ENCODE results near the gene CFAP61.

Gene CFAP61

GRCh38 chr20:20246996-20247633 lies 194.8 kb downstream of the CFAP61 start:
- no peak overlapping the region for H3K14ac ChIP-seq (ENCODE audit: low read length in 2 of 2)
- H2AFZ ChIP-seq (ENCODE audit: low read depth, low read length) = no peak overlapping the region
- no peak overlapping the region for H3K4me3 ChIP-seq (ENCODE audit: insufficient read depth in 1 of 2, low read depth in 1 of 2, low read length in 2 of 2)
- H4K91ac ChIP-seq (ENCODE audit: low read length) = no peak overlapping the region
- H2BK12ac ChIP-seq (ENCODE audit: low read length in 2 of 2) = no peak overlapping the region
- peaks cover 0 to 31% of the 10 kb centered on the region in 2 experiments for H3K27me3 ChIP-seq (ENCODE audit: control insufficient read depth in 1 of 2, insufficient read depth in 1 of 2, low read length in 2 of 2)
- H3K9ac ChIP-seq (ENCODE audit: low read length) = no peak overlapping the region
- no peaks in the 10 kb centered on the region for H3K36me3 ChIP-seq (ENCODE audit: control insufficient read depth in 1 of 2, insufficient read depth in 2 of 2, low read depth in 1 of 2, low read length in 2 of 2)
- H3K4ac ChIP-seq (ENCODE audit: low read depth in 1 of 2, low read length in 2 of 2) = no peak overlapping the region
- no peak overlapping the region for H3K18ac ChIP-seq (ENCODE audit: low read depth in 1 of 2, low read length in 2 of 2)
- no peak for DNase-seq
- WGBS = 78% methylated on average over 13 of the region's 15 CpGs
- no peak overlapping the region for H4K8ac ChIP-seq (ENCODE audit: low read length)
- no peak overlapping the region for H2BK120ac ChIP-seq (ENCODE audit: low read depth, low read length)
- H3K79me1 ChIP-seq (replicated peaks; ENCODE audit: low read length, poor library complexity, severe bottlenecking) = no peaks in the 10 kb centered on the region
- H2BK5ac ChIP-seq (ENCODE audit: low read depth, low read length, poor library complexity, severe bottlenecking) = no peak overlapping the region
- no peaks in the 10 kb centered on the region for H3K9me3 ChIP-seq (ENCODE audit: control insufficient read depth, low read length)
- no peak overlapping the region for H2AK5ac ChIP-seq (ENCODE audit: low read length, severe bottlenecking)
- H3K4me1 ChIP-seq (ENCODE audit: control insufficient read depth, insufficient read depth, low read depth, low read length) = no peaks in the 10 kb centered on the region
- no peak overlapping the region for H3K23ac ChIP-seq (ENCODE audit: low read length in 2 of 2)
- no peak overlapping the region for H3K27ac ChIP-seq (ENCODE audit: low read length, poor library complexity, severe bottlenecking)
- H2BK15ac ChIP-seq (ENCODE audit: low read depth, poor library complexity, severe bottlenecking) = no peak overlapping the region
- H3K4me2 ChIP-seq (ENCODE audit: low read length, poor library complexity, severe bottlenecking) = no peak overlapping the region

GRCh38 chr20:20248620-20249200 lies 196.4 kb downstream of the CFAP61 start:
- H3K14ac ChIP-seq (ENCODE audit: low read length in 2 of 2) = no peak overlapping the region
- 66% methylated on average over 4 of the region's 6 CpGs for WGBS
- H4K8ac ChIP-seq (ENCODE audit: low read length) = no peak overlapping the region
- no peak overlapping the region for H3K4ac ChIP-seq (ENCODE audit: low read depth in 1 of 2, low read length in 2 of 2)
- H3K9me3 ChIP-seq (ENCODE audit: control insufficient read depth, low read length) = no peaks in the 10 kb centered on the region
- H2BK12ac ChIP-seq (ENCODE audit: low read length in 2 of 2) = no peak overlapping the region
- H2BK5ac ChIP-seq (ENCODE audit: low read depth, low read length, poor library complexity, severe bottlenecking) = no peak overlapping the region
- H3K79me1 ChIP-seq (replicated peaks; ENCODE audit: low read length, poor library complexity, severe bottlenecking) = no peaks in the 10 kb centered on the region
- DNase-seq = no peak
- H4K91ac ChIP-seq (ENCODE audit: low read length) = no peak overlapping the region
- peaks cover 0 to 34% of the 10 kb centered on the region in 2 experiments for H3K27me3 ChIP-seq (ENCODE audit: control insufficient read depth in 1 of 2, insufficient read depth in 1 of 2, low read length in 2 of 2)
- H2BK120ac ChIP-seq (ENCODE audit: low read depth, low read length) = no peak overlapping the region
- no peak overlapping the region for H3K4me3 ChIP-seq (ENCODE audit: insufficient read depth in 1 of 2, low read depth in 1 of 2, low read length in 2 of 2)
- H3K36me3 ChIP-seq (ENCODE audit: control insufficient read depth in 1 of 2, insufficient read depth in 2 of 2, low read depth in 1 of 2, low read length in 2 of 2) = no peaks in the 10 kb centered on the region
- no peak overlapping the region for H3K4me2 ChIP-seq (ENCODE audit: low read length, poor library complexity, severe bottlenecking)
- no peak overlapping the region for H2AK5ac ChIP-seq (ENCODE audit: low read length, severe bottlenecking)
- no peak overlapping the region for H2AFZ ChIP-seq (ENCODE audit: low read depth, low read length)
- no peak overlapping the region for H3K27ac ChIP-seq (ENCODE audit: low read length, poor library complexity, severe bottlenecking)
- H3K18ac ChIP-seq (ENCODE audit: low read depth in 1 of 2, low read length in 2 of 2) = no peak overlapping the region
- no peak overlapping the region for H2BK15ac ChIP-seq (ENCODE audit: low read depth, poor library complexity, severe bottlenecking)
- H3K9ac ChIP-seq (ENCODE audit: low read length) = no peak overlapping the region
- H3K23ac ChIP-seq (ENCODE audit: low read length in 2 of 2) = no peak overlapping the region
- H3K4me1 ChIP-seq (ENCODE audit: control insufficient read depth, insufficient read depth, low read depth, low read length) = no peaks in the 10 kb centered on the region

- H3K27ac ChIP-seq (ENCODE audit: low read length, poor library complexity, severe bottlenecking) = no peak overlapping the region
- no peak overlapping the region for H2AK5ac ChIP-seq (ENCODE audit: low read length, severe bottlenecking)
- H3K27me3 ChIP-seq (ENCODE audit: control insufficient read depth in 1 of 2, insufficient read depth in 1 of 2, low read length in 2 of 2) = peaks cover 0 to 34% of the 10 kb centered on the region in 2 experiments
- H3K79me1 ChIP-seq (replicated peaks; ENCODE audit: low read length, poor library complexity, severe bottlenecking) = no peaks in the 10 kb centered on the region
- H2BK5ac ChIP-seq (ENCODE audit: low read depth, low read length, poor library complexity, severe bottlenecking) = no peak overlapping the region
- H2BK12ac ChIP-seq (ENCODE audit: low read length in 2 of 2) = no peak overlapping the region
- no peak overlapping the region for H2AFZ ChIP-seq (ENCODE audit: low read depth, low read length)
- no peaks in the 10 kb centered on the region for H3K4me1 ChIP-seq (ENCODE audit: control insufficient read depth, insufficient read depth, low read depth, low read length)
- H3K36me3 ChIP-seq (ENCODE audit: control insufficient read depth in 1 of 2, insufficient read depth in 2 of 2, low read depth in 1 of 2, low read length in 2 of 2) = no peaks in the 10 kb centered on the region
- H2BK120ac ChIP-seq (ENCODE audit: low read depth, low read length) = no peak overlapping the region
- H3K9ac ChIP-seq (ENCODE audit: low read length) = no peak overlapping the region
- H3K23ac ChIP-seq (ENCODE audit: low read length in 2 of 2) = no peak overlapping the region
- no peak overlapping the region for H3K4me2 ChIP-seq (ENCODE audit: low read length, poor library complexity, severe bottlenecking)
- H3K4me3 ChIP-seq (ENCODE audit: insufficient read depth in 1 of 2, low read depth in 1 of 2, low read length in 2 of 2) = no peak overlapping the region
- no peak for DNase-seq
- no peak overlapping the region for H4K91ac ChIP-seq (ENCODE audit: low read length)
- H2BK15ac ChIP-seq (ENCODE audit: low read depth, poor library complexity, severe bottlenecking) = no peak overlapping the region
- H3K14ac ChIP-seq (ENCODE audit: low read length in 2 of 2) = no peak overlapping the region
- 82% methylated on average over 10 of the region's 10 CpGs for WGBS
- no peak overlapping the region for H4K8ac ChIP-seq (ENCODE audit: low read length)
- no peak overlapping the region for H3K4ac ChIP-seq (ENCODE audit: low read depth in 1 of 2, low read length in 2 of 2)
- H3K18ac ChIP-seq (ENCODE audit: low read depth in 1 of 2, low read length in 2 of 2) = no peak overlapping the region
- H3K9me3 ChIP-seq (ENCODE audit: control insufficient read depth, low read length) = no peaks in the 10 kb centered on the region
Observed at GRCh38 chr20:20251317-20251716, 199.0 kb downstream of the CFAP61 start.

- Histone ChIP-seq H2AK5ac (ENCODE audit: low read length, severe bottlenecking) (no peak overlapping the region), H3K27ac (ENCODE audit: low read length, poor library complexity, severe bottlenecking) (no peak overlapping the region), H3K36me3 (ENCODE audit: control insufficient read depth in 1 of 2, insufficient read depth in 2 of 2, low read depth in 1 of 2, low read length in 2 of 2) (no peaks in the 10 kb centered on the region), H2BK12ac (ENCODE audit: low read length in 2 of 2) (no peak overlapping the region), H2BK15ac (ENCODE audit: low read depth, poor library complexity, severe bottlenecking) (no peak overlapping the region), H3K79me1 (replicated peaks; ENCODE audit: low read length, poor library complexity, severe bottlenecking) (no peaks in the 10 kb centered on the region), H3K4me3 (ENCODE audit: insufficient read depth in 1 of 2, low read depth in 1 of 2, low read length in 2 of 2) (no peak overlapping the region), H3K9me3 (ENCODE audit: control insufficient read depth, low read length) (no peaks in the 10 kb centered on the region), H3K27me3 (ENCODE audit: control insufficient read depth in 1 of 2, insufficient read depth in 1 of 2, low read length in 2 of 2) (peaks cover 0 to 30% of the 10 kb centered on the region in 2 experiments), H3K4ac (ENCODE audit: low read depth in 1 of 2, low read length in 2 of 2) (no peak overlapping the region), H3K14ac (ENCODE audit: low read length in 2 of 2) (no peak overlapping the region), H2BK5ac (ENCODE audit: low read depth, low read length, poor library complexity, severe bottlenecking) (no peak overlapping the region), H3K4me1 (ENCODE audit: control insufficient read depth, insufficient read depth, low read depth, low read length) (no peaks in the 10 kb centered on the region), H3K23ac (ENCODE audit: low read length in 2 of 2) (no peak overlapping the region), H4K91ac (ENCODE audit: low read length) (no peak overlapping the region), H3K9ac (ENCODE audit: low read length) (no peak overlapping the region), H2AFZ (ENCODE audit: low read depth, low read length) (no peak overlapping the region), H2BK120ac (ENCODE audit: low read depth, low read length) (no peak overlapping the region), H4K8ac (ENCODE audit: low read length) (no peak overlapping the region), H3K18ac (ENCODE audit: low read depth in 1 of 2, low read length in 2 of 2) (no peak overlapping the region), H3K4me2 (ENCODE audit: low read length, poor library complexity, severe bottlenecking) (no peak overlapping the region)
- WGBS = 84% methylated on average over 8 of the region's 8 CpGs
- DNase-seq = no peak
Observed at GRCh38 chr20:20251836-20252235, 199.5 kb downstream of the CFAP61 start.
